GM21576 (cell line): ENCODE data around the gene KCNH5.

Experiments
- ATAC-seq: cut with Tn5 transposase; IDR thresholded peaks from one replicate; pipeline ENCODE4 v1.9.1; 2021; ENCODE audit warnings: mild to moderate bottlenecking, moderate library complexity; ENCODE audit not compliant: unreplicated experiment

KCNH5 gene

DNA sequence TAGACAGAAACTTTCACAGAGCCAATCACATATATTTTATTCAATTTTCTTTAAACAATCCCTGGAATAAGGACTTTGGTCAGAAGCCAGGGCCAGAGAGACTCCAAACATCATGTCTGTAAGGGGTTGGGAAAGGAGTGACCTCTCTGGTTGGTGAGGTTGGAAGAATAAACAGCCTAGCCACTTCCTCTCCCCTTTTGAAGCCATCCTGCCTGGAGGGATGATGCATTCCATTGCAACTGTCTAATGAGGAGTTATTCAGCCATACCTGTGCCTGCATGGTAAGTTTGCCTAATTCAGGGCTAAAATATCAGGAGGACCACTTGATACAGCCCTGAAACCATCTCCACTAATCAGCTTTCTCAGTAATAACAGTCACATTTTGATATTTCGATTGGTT, 299.8 kb downstream of the KCNH5 start:
- ATAC-seq: no peak

GRCh38 chr14:62743560-62743959, 301.7 kb downstream of the KCNH5 start:
- no peak for ATAC-seq

DNA sequence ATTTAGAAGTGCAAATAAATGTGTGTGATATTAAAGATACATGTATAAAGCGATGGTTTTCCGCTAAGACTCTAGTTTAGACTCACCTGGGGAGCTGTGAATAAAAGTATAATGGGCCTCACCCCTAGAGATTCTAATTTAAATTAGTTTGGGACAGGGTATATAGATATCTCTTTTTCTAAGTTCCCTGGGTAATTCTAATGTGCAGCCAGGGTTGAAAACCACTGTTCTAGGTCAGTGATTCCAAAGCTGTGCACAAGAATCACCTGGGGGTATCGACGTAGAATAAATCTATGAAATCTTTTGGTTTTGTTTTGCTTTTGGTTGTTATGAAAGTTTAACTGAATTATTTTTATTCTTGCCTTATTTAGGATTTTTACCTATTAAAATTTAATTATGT, 302.1 kb downstream of the KCNH5 start:
- no peak for ATAC-seq

DNA sequence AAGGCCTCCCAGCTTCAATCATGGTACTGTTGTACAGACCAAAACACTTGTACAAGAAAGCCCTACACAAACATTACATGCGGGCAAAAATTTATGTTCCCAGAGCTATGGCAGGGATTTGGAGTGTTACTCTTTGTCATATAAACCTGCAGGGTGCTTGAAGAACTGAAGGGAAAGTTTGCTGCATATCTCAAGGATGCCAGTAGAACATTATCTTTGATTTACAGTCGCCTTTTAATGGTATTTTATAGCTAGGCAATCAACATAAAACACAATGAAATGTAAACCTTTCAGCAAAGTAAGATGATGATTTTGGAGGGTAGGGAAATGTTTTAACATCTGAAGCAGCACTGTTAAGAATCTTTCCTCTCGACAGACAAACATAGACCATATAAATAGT, 305.6 kb downstream of the KCNH5 start:
- ATAC-seq: no peak

- no peak for ATAC-seq
Observed at GRCh38 chr14:62736048-62737043, 308.9 kb downstream of the KCNH5 start.

DNA sequence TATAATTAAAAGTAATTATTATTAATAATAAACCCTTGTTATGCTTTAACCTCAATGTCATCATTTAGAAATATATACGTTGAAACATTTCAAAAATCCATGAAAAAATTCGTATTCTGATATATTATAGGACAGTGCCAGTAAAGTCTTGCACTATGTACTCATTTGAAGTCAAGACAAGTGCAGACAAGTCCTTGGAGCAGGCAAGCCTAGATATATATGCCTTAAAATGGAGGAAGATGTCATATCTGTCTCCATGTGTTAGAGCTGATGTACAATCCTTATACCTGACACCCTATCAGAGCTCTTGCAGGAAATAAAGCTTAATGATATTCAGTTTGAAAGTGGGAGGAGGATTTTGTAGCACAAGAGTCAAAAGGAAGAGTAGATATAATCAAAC, 310.4 kb downstream of the KCNH5 start:
- ATAC-seq: no peak

- no peak for ATAC-seq
Observed at GRCh38 chr14:62722406-62722805, 322.9 kb downstream of the KCNH5 start.

GRCh38 chr14:62718629-62719028, 326.6 kb downstream of the KCNH5 start:
- no peak for ATAC-seq

- ATAC-seq: no peak
Observed at GRCh38 chr14:62711351-62712023, 333.8 kb downstream of the KCNH5 start.

GRCh38 chr14:62710811-62711210, 334.4 kb downstream of the KCNH5 start:
- ATAC-seq: no peak

GRCh38 chr14:62709773-62710172, 335.5 kb downstream of the KCNH5 start:
- no peak for ATAC-seq

GRCh38 chr14:62706217-62706616, 339.0 kb downstream of the KCNH5 start:
- no peak for ATAC-seq

GRCh38 chr14:62697461-62697860, 347.8 kb downstream of the KCNH5 start:
- ATAC-seq: no peak

- no peak for ATAC-seq
Observed at GRCh38 chr14:62696929-62697328, 348.3 kb downstream of the KCNH5 start.

DNA sequence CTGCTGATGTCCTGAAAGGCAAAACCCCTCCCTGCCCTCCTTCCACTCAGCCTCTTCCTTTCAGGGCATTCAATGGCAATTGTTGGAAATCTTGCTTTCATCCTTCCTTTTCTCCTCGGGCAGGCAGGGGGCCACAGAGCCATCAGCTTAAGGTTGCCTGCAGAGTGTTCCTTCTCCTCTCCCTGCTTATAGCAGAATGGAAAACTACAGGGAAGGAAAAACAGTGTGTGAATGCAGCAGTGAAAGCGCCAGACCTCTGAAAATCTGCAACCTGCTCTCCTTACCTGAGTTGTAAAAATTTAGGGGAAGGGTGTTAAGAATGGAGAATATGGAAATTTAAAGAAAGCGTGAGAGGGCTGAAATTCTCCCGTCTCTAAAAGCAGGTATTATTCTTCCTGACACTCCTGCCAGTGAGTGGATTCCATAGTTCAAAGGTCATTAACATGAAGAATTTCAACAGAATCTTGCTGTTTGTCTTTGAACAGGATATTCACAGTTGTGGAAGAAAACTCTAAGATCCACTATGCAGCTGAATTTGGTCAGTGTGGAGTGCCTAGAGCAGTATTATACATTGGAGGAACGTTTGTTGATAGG, 348.8 kb downstream of the KCNH5 start:
- no peak for ATAC-seq

DNA sequence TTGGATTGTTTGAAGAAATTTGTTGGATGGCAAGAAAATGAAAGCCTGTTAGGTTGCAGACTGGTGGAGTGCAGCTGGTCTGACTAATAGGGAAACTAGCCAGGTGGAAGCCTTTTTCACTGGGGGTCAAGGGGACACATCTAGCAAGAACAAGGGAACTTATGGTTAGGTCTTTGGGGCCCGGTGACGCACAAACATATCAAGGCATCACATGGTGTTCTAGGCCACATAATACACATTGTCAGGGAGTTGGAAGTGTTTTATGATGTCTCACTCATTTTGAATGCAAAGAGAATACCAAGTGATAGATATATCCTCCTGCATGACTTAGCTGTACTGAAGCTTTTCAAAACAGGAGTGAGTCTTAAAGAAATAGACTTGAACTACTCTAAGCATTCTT, 351.2 kb downstream of the KCNH5 start:
- no peak for ATAC-seq

- ATAC-seq: no peak
Observed at GRCh38 chr14:62692490-62693106, 352.7 kb downstream of the KCNH5 start.

DNA sequence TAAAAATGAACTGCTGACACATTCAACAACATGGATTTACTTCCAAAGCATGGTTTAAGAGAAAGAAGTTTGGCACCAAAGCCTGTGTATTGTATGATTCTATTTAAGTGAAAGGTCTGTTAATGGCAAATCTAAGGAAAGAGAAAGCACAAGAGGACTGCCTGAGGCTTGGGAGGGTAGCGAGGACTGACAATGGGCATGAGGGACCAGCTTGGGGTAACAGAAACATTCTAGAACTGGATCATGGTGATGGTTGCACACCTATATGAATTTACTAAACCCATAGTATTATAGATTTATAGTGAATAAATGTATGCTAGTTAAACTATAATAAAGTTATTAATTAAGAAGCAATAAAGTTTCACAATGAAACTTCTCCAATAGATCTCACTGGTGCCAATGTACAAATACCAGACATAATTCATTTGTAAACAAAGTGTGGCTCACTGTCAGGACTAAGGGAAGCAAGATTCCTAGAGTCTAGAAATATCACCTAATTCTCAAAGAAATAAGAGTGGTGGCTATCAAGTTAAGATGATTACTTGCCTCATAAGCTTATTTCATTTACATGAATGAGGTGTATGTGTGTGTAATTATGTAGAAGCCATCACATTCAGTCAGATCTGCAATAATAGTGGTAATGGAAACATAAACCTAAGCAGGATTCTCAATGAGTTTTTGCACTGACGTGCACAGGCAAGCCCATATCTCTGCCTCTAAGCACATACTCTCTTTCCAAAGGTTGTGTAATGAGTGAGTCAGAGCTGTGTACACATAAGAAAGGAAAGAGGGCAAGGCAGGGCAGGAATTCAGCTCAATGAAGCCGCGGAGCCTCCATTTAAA, 353.4 kb downstream of the KCNH5 start:
- ATAC-seq: no peak

DNA sequence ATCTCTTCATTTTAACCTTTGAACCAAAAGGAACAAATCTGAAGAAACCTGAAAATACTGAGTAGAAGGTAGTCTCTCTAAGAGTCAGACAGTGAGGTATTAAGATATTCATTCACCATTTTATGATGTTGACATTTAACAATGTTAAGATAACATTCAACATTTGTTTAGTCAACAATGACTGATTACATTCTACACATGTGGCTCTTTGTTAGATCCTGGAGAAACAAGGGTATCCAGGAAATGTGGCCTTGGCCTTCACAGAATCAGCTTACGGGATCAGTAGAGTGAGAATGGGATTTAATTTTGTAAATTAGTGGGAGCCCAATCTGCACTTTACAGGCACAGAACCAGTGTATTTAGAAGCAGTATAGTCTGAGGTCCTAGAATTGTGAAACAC, 355.5 kb downstream of the KCNH5 start:
- no peak for ATAC-seq

GRCh38 chr14:62687818-62688217, 357.4 kb downstream of the KCNH5 start:
- no peak for ATAC-seq
